Mammary epithelial cell (primary cell): ENCODE measurements around the gene RAI14.

Source experiments
- EZH2 ChIP-seq: IDR thresholded peaks from 2 replicates; pipeline ENCODE4 v1.6.1; 2012; ENCODE audit warnings: low read length, inconsistent platforms, borderline replicate concordance
- TF ChIP-seq, protein P1 (sequence below), 2 donors: IDR thresholded peaks in 1 of 2; conservative IDR thresholded peaks in 1 of 2; 2 replicates each; pipeline ENCODE4 v1.5.1; 2011 to 2012; ENCODE audit warnings: inconsistent platforms in 2 of 2, low read length in 2 of 2, mild to moderate bottlenecking in 2 of 2, control low read depth in 1 of 2, low read depth in 1 of 2; ENCODE audit not compliant: insufficient read depth in 1 of 2; ENCODE audit errors: extremely low read depth in 1 of 2

GRCh38 chr5:34675857-34676256 lies 19.7 kb downstream of the RAI14 start:
- TF ChIP-seq, protein P1, sequence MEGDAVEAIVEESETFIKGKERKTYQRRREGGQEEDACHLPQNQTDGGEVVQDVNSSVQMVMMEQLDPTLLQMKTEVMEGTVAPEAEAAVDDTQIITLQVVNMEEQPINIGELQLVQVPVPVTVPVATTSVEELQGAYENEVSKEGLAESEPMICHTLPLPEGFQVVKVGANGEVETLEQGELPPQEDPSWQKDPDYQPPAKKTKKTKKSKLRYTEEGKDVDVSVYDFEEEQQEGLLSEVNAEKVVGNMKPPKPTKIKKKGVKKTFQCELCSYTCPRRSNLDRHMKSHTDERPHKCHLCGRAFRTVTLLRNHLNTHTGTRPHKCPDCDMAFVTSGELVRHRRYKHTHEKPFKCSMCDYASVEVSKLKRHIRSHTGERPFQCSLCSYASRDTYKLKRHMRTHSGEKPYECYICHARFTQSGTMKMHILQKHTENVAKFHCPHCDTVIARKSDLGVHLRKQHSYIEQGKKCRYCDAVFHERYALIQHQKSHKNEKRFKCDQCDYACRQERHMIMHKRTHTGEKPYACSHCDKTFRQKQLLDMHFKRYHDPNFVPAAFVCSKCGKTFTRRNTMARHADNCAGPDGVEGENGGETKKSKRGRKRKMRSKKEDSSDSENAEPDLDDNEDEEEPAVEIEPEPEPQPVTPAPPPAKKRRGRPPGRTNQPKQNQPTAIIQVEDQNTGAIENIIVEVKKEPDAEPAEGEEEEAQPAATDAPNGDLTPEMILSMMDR (conservative IDR thresholded peaks at IDR 0.05 in 1 of 2, IDR thresholded peaks at IDR 0.05 in 1 of 2; ENCODE audit: extremely low read depth in 1 of 2, insufficient read depth in 1 of 2, low read depth in 1 of 2, low read length in 2 of 2) = no peak
- no peak for TF ChIP-seq EZH2
